ENCODE data around the gene CADPS2. TPM values are rescaled to one million over a fixed set of nuclear protein-coding genes. Genes with fewer than 3 reads are reported as not detected.

CADPS2 gene
- total RNA-seq, 1 donor from 2014 or later, result 19.1 TPM

DNA sequence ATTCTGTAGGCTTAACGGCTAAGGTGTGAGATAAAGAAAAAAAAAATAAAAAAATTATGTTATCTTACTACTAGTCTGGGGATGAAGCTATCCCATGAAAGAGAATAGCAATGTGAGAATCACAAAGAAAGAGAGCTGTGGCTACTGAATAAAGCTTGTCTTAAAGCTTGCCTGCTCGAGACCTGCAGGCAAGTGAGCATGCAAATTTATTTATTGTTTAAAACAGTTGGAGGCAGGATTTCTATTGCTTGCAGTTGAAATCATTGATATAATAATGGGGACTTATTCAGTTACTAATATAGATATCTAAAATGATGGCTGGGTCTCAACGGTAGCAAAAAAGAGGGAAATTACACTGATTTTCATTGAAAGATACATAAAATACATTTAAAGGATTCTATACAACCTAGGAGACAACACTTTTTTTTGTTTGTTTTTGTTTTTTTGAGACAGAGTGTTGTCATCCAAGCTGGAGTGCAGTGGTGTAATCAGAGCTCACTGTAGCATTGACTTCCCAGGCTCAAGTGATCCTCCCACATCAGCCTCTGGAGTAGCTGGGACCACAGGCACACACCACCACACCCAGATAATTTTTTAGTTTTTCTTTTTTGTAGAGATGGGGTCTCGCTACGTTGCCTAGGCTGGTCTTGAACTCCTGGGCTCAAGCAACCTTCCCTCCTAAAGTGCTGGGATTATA is 437.2 kb downstream of the CADPS2 start:
- DNase-seq (ENCODE audit: low spot score), result peak; percentile 23
- Histone ChIP-seq H3K9ac (no peak overlapping the region), H3K27me3 (no peaks in the 10 kb centered on the region), H3K4me2 (peak overlapping the region; percentile 33), H2AFZ (replicated peaks) (no peak overlapping the region), H3K4me1 (peaks cover 22% of the 10 kb centered on the region), H3F3A (ENCODE audit: low read depth) (peaks cover 51% of the 10 kb centered on the region), H3K36me3 (peaks cover 7% of the 10 kb centered on the region), H3K79me2 (ENCODE audit: low read depth) (peaks cover under 1% of the 10 kb centered on the region), H3K27ac (peak overlapping the region; percentile 63), H3K4me3 (no peak overlapping the region), H3K9me3 (ENCODE audit: low read depth) (peaks cover 11% of the 10 kb centered on the region), H4K20me1 (ENCODE audit: low read depth) (no peaks in the 10 kb centered on the region)
- H3K4me1 Mint-ChIP-seq, result peaks cover 4% of the 10 kb centered on the region
- no peak for TF ChIP-seq EZH2phosphoT487 (IDR thresholded peaks at IDR 0.05)
- TF ChIP-seq EZH2 (IDR thresholded peaks at IDR 0.05), result no peak
- TF ChIP-seq, protein P1, sequence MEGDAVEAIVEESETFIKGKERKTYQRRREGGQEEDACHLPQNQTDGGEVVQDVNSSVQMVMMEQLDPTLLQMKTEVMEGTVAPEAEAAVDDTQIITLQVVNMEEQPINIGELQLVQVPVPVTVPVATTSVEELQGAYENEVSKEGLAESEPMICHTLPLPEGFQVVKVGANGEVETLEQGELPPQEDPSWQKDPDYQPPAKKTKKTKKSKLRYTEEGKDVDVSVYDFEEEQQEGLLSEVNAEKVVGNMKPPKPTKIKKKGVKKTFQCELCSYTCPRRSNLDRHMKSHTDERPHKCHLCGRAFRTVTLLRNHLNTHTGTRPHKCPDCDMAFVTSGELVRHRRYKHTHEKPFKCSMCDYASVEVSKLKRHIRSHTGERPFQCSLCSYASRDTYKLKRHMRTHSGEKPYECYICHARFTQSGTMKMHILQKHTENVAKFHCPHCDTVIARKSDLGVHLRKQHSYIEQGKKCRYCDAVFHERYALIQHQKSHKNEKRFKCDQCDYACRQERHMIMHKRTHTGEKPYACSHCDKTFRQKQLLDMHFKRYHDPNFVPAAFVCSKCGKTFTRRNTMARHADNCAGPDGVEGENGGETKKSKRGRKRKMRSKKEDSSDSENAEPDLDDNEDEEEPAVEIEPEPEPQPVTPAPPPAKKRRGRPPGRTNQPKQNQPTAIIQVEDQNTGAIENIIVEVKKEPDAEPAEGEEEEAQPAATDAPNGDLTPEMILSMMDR (IDR thresholded peaks at IDR 0.05), result no peak
- H3K4me3 Mint-ChIP-seq, result no peak overlapping the region
- peaks cover 12% of the 10 kb centered on the region for H3K9me3 Mint-ChIP-seq
- no peak overlapping the region for H3K27ac Mint-ChIP-seq
- no peaks in the 10 kb centered on the region for H3K27me3 Mint-ChIP-seq (ENCODE audit: insufficient read depth, low read depth)
- peaks cover 6% of the 10 kb centered on the region for H3K36me3 Mint-ChIP-seq

DNA sequence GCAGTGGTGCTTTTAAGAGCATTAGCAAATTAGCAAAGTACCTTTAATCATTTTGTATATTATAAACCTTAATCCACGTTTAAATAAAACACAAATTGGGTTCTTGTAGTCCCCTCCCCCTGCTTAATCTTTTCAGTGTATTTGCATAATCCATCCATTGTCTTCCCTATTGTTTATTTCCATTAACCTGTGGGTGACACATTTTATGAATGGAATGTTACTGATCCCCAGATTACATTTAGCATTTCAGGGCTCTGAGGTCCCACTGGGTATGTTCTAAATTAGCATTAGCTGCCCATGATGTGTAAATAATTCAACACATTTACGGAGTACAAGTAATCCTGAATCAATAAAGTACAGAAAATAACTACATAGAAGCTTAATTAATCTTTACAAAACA is 443.3 kb downstream of the CADPS2 start:
- peaks cover 15% of the 10 kb centered on the region for H3K9me3 ChIP-seq (ENCODE audit: low read depth)
- H3K4me3 Mint-ChIP-seq, result no peak overlapping the region
- no peak overlapping the region for H3K27ac Mint-ChIP-seq
- H3K4me1 ChIP-seq, result peaks cover 60% of the 10 kb centered on the region
- peaks cover 52% of the 10 kb centered on the region for H3K4me1 Mint-ChIP-seq
- H4K20me1 ChIP-seq (ENCODE audit: low read depth), result no peaks in the 10 kb centered on the region
- no peak overlapping the region for H3K9ac ChIP-seq
- H3K36me3 ChIP-seq, result peaks cover 11% of the 10 kb centered on the region
- no peaks in the 10 kb centered on the region for H3K27me3 Mint-ChIP-seq (ENCODE audit: insufficient read depth, low read depth)
- peak overlapping the region; percentile 12 for H3K4me3 ChIP-seq
- H3K27ac ChIP-seq, result peak overlapping the region; percentile 79
- peaks cover 3% of the 10 kb centered on the region for H3K36me3 Mint-ChIP-seq
- DNase-seq (ENCODE audit: low spot score), result peak; percentile 78
- TF ChIP-seq EZH2 (IDR thresholded peaks at IDR 0.05) (no peak), EZH2phosphoT487 (IDR thresholded peaks at IDR 0.05) (peak; percentile 88)
- H3K79me2 ChIP-seq (ENCODE audit: low read depth), result peaks cover 17% of the 10 kb centered on the region
- H3F3A ChIP-seq (ENCODE audit: low read depth), result peaks cover 66% of the 10 kb centered on the region
- H3K9me3 Mint-ChIP-seq, result peaks cover 12% of the 10 kb centered on the region
- H2AFZ ChIP-seq (replicated peaks), result no peak overlapping the region
- peak overlapping the region; percentile 74 for H3K4me2 ChIP-seq
- no peaks in the 10 kb centered on the region for H3K27me3 ChIP-seq

DNA sequence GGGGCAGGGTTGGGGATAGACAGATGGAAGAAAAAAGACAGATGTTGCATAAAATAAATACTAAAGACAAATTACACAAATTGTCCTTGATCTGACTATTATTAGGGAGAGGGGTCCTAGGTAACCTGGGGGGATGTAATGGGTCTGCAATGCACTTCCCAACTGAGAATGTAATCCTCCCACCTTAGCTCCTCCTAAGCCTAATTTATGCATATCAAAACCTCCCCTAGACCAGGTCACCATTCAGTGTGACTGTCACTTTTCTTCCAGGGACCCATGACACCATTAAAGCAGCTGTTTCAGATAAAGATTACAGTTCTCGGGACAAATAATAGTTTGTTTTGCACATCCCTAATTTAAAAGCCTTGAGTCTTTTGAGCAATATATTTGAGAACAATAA is 447.8 kb downstream of the CADPS2 start:
- peak overlapping the region; percentile 83 for H3K4me2 ChIP-seq
- peak overlapping the region; percentile 31 for H3K4me3 ChIP-seq
- TF ChIP-seq, protein P1 (IDR thresholded peaks at IDR 0.05), result no peak
- no peak for TF ChIP-seq EZH2phosphoT487 (IDR thresholded peaks at IDR 0.05)
- no peak for TF ChIP-seq EZH2 (IDR thresholded peaks at IDR 0.05)
- H3K27me3 ChIP-seq, result no peaks in the 10 kb centered on the region
- no peak overlapping the region for H3K9ac ChIP-seq
- peak overlapping the region; percentile 74 for H3K4me3 Mint-ChIP-seq
- H3K27ac ChIP-seq, result peak overlapping the region; percentile 86
- peak overlapping the region; percentile 92 for H3K27ac Mint-ChIP-seq
- peaks cover 13% of the 10 kb centered on the region for H3K79me2 ChIP-seq (ENCODE audit: low read depth)
- H3K27me3 Mint-ChIP-seq (ENCODE audit: insufficient read depth, low read depth), result no peaks in the 10 kb centered on the region
- H3K36me3 ChIP-seq, result no peaks in the 10 kb centered on the region
- no peaks in the 10 kb centered on the region for H3K9me3 Mint-ChIP-seq
- H3K4me1 ChIP-seq, result peaks cover 100% of the 10 kb centered on the region
- H3K9me3 ChIP-seq (ENCODE audit: low read depth), result no peaks in the 10 kb centered on the region
- peaks cover 82% of the 10 kb centered on the region for H3F3A ChIP-seq (ENCODE audit: low read depth)
- H2AFZ ChIP-seq (replicated peaks), result no peak overlapping the region
- peak; percentile 54 for DNase-seq (ENCODE audit: low spot score)
- peaks cover 77% of the 10 kb centered on the region for H3K4me1 Mint-ChIP-seq
- no peaks in the 10 kb centered on the region for H3K36me3 Mint-ChIP-seq
- H4K20me1 ChIP-seq (ENCODE audit: low read depth), result no peaks in the 10 kb centered on the region

DNA sequence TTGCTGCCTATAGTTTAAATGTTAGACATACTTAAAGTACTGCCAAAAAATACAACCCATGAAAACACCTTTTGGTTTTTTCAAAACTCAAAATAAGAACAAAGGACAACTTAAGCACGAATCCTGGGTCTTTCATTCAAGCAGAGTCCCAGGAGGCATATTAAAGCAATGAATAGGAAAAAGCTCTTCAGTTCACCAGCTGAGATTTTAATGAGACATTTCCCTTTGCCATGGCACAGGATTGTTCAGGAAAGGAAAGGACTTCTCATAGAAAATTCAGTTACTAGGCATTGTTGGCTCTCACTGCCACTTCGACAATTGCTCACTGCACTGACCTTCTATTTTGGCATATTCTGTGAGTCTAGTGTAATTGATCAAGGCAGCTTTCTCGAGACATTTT is 448.3 kb downstream of the CADPS2 start:
- Histone ChIP-seq H3K36me3 (no peaks in the 10 kb centered on the region), H3K79me2 (ENCODE audit: low read depth) (peaks cover 13% of the 10 kb centered on the region), H4K20me1 (ENCODE audit: low read depth) (no peaks in the 10 kb centered on the region), H3K4me2 (peak overlapping the region; percentile 83), H3K9ac (no peak overlapping the region), H3K4me1 (peaks cover 97% of the 10 kb centered on the region), H2AFZ (replicated peaks) (no peak overlapping the region), H3F3A (ENCODE audit: low read depth) (peaks cover 81% of the 10 kb centered on the region), H3K9me3 (ENCODE audit: low read depth) (no peaks in the 10 kb centered on the region), H3K27me3 (no peaks in the 10 kb centered on the region), H3K27ac (peak overlapping the region; percentile 86), H3K4me3 (peak overlapping the region; percentile 31)
- no peaks in the 10 kb centered on the region for H3K27me3 Mint-ChIP-seq (ENCODE audit: insufficient read depth, low read depth)
- DNase-seq (ENCODE audit: low spot score), result peak; percentile 66
- no peaks in the 10 kb centered on the region for H3K9me3 Mint-ChIP-seq
- H3K4me3 Mint-ChIP-seq, result peak overlapping the region; percentile 74
- peaks cover 75% of the 10 kb centered on the region for H3K4me1 Mint-ChIP-seq
- peak overlapping the region; percentile 92 for H3K27ac Mint-ChIP-seq
- no peaks in the 10 kb centered on the region for H3K36me3 Mint-ChIP-seq
- TF ChIP-seq, protein P1 (IDR thresholded peaks at IDR 0.05), result no peak
- TF ChIP-seq EZH2 (IDR thresholded peaks at IDR 0.05), result no peak
- TF ChIP-seq EZH2phosphoT487 (IDR thresholded peaks at IDR 0.05), result no peak

Measured in neural progenitor cell (in vitro differentiated cells).